Stimulated activated CD4-positive, alpha-beta T cell treated with anti-CD3 and anti-CD28 coated beads, Interleukin-4, amount 100 ng/mL, for 48 hours (primary cell): ENCODE measurements around the gene PSMC3.

ENCODE experiments used
- DNase-seq, 2 donors: peaks; one replicate each; pipeline ENCODE4 v3.0.0-alpha.2; 2020; ENCODE audit warnings: low read depth in 2 of 2

The PSMC3 gene

DNA sequence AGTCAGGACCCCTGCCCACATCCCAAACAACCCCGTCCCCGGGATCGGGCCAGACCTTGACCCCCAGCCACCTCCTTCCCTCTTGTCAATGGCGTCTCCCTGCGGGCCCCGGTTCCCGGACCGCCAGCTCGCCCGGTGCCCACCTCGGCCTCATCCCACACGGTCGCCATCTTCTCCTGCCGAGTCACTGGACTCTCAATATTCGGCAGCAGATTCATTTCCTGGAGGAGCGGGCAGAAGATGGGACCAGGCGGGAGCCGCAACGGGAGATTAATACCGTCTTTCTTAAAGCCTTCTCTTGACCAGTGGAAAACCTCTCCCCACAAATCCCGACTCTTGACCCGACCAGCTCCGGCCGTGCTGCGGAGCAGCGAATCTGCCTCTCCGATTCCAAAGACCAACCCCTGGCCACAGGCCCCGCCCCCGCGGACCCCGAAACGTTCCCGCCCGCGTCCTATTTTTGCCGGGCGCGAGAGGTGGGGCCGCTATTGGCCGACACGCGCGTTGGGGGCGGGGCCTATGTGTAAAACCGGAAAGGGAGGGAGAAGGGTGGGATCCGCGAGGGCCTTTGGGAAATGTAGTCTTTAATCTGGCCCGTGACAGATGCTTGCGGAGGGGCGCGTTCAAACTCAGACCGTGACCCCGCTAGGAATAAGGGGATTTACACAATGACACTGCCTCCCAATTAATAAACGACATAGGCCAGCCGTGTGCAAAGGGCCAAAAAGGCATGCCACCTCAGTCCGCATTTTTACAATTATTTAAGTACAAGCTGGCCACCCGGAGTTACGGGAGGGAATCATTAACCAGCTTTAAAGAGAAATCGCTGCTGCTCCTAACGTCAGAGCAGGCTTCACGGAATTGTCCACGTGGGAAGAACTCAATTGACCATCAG, at the start of gene PSMC3:
Gene PSMC3, minus strand, starts transcription at position 378 of the 895 bp plus-strand sequence. Its CDS starts 160 bp downstream, at position 218.
- DNase-seq: peak; percentile 99

DNA sequence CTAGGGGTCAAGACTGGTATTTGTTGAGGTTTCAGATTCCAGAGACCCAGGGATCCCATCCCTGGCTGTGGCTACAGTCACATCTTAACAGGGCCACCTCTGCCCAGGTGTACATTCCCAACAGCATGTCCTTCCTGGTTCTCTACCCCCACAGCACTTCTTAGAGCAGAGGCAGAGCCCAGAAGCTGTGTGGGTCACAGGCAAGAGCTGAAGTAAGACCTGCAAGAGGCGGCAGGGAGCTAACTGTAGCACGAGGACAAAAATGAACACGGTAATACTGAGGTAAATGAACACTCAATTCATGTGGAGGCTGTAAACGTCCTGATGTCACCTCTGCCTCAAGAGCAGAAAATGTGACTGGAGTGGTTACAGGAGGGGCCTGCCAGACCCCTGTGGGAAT, 44.4 kb upstream of the PSMC3 start:
- DNase-seq: no peak

DNA sequence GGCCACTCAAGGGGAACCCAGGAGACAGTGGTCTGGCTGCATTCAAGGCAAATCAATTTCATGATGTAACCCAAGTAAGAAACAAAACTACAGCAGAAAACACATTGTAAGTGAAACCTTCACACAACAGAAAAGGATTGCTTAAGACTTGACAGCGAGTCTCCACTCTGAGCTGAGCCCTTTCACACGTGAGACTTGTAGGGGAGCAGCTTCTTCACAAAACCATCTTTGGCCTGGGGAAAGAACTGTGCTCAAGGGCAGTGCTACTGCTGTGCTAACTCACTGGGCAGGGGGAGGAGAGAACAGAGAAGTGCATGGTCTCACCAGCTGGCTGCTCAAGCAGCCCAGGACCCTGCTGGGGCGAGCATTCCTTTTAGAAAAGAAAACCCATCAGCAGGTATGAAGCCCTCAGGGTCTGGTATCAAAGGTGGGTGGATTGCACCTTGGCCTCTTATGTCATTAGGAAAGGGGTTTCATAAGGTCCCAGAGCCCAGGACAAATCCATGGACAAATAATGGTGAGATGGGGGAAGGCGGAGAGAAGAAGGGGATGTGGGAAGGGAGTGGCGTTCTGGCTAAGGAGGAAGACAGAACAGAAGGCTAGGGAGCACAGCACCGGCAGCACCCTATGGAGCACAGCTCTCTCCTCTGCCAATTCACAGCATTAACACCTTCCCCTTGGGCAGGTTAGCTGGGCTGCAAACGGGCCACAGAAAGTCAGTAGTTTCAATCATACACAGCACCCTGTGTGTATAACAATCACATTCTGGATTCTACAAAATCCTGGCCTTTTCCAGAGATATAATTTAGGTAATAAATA, 43.3 kb upstream of the PSMC3 start:
- no peak for DNase-seq

DNA sequence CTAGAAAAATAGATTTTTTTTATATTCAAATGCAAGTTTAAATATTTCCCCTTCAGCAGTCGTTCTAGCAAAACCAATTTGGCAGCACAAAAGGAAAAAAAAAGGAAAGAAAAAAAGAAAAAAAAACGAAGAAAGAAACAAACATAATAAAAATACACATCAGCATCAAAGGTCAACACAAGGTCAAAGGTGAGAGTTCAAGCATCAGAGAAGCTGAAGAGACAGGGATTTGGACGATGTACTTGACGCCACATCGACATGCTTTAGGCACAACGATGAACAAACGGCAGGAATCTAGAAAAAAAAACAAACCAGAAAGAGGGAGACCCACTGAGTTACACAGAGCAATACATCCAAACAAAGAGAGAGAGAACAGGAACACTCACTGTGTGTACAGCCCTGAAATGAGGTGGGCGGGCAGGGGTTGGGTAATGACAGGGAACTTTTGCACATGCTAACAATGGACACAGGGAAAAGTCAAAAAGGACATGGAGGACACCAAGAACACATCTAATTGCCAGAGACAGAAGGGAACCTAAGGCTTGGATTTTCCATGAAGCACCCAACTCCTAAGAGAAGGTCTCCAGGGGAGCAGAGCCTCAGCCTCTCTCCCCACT, 42.5 kb upstream of the PSMC3 start:
- no peak for DNase-seq

DNA sequence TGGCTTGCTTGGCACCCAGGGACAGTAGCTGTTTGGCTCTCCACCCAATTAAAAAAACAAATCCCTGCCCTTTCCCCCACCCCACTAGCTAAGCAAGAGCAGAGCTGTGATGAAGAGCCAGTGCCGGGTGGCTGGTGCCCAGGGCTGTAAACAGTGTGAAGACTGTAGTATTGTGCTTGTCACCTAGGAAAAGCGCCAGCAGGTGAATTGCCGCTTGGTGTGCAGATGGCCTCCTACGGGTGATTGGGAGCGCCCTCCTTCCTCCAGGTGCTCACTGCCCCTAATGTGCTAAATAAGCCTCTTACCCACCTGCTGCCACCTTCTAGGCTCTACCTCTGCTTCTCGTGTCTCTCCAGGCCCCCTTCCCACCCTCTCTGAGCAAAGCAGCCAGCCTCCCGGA, 41.1 kb upstream of the PSMC3 start:
- DNase-seq: no peak

DNA sequence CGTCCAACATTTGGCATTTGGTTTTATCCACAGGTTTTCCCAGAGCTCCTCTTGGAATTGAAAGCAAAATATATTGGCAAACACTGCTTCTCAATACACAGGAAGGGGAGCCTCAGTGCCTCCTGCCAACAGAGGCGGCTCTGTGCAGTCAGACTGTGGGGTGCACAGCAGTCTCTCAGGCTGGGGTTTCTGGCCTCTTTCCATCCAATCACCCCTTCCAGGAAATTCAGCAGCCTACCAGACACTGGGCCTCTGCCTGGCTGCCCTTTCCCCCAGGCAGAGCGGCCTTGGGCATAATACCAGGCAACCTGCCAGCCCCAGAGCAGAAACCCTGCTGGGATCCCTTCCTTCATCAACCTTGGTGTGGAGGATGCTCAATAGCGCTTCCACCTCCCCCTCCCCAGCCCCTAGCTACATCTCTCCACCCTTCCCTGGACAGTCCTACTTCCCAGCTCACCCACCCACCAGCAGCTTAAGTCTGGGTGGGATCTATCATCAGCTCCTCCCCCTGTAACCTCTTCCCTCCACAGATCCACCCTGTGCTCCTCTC, 40.5 kb upstream of the PSMC3 start:
- no peak for DNase-seq

DNA sequence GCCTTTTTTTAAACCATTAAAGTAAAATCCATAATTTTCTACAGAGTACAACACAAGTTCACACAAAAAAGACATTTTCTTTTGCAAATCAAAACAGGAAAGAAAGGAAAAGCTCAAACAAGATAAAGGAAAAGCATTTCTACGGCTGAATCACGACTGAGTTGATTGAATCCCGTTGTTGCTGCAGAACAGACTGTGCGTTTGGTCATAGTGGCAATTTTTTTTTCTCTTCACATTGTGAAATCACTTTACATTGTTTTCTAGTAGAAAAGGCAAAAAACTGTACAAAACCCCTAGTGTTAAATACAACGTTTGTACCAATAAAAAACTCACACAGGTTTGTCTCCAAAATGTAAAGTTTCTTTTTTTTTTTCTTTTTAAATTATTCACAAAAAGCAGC, 40.0 kb upstream of the PSMC3 start:
- no peak for DNase-seq

DNA sequence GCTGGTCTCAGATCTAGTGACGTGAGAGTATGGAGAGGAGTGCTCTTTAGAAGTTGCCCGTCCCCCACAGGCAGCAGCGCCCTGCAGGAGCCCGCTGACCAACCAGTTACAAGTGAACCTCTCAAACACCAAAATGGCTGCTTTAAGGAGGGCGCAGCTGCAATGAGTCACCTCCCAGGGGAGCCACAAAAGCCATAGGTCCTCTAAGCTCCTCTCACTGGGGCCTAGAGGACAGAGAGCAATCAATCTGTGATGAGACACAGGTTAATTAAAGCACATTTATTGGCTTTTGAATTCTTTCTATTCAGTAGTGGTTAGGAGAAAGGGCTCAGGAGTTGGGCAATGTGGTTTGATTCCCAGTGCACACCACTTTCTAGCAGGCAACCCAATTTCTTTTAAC, 38.2 kb upstream of the PSMC3 start:
- DNase-seq: no peak

DNA sequence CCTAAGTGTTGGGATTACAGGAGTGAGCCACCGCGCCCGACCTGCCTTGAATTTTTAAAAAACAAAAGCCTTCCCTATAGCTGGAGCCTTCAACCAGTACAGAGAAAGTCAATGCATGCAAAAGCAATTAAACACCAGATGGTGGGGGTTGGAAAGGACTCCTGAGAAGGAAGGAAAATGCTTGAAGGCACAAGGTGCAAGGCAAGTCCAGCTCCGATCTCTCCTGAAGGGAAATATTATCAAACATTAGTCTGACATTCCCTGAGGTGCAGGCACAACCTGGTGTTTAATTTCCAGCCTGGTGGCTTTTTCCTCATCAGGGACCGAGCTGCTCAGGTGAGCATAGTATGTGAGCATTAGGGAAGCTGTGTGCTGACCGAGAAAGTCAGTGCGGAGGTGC, 35.6 kb upstream of the PSMC3 start:
- DNase-seq: no peak

DNA sequence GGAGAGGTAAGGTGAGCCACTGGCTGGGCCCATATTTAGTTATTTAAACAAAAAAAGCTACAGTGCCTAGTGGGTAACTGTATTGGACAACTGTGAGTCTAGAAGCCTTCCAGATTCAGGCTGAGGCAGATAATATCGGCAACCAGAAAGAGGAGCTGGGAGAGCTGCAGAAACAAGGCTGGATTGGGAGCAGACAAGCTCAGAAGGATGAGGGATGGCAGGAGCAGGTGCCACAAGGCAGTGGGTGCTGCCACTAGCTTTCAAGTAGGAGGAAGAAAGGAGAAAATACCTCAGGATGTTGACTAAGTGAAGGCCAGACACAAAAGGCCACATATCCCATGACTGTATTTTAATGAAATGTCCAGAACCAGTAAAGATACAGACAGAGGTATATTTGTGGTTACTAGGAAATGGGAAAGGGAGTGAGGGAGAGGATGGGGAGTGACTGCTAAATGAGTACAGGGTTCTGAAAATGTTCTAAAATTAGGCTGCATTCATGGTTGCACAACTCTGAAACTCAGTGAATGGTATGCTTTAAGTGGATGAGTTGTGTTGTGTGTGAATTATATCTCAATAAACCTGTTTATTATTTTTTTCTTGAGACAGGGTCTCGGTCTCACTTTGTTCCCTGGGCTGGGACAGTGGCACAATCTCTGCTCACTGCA, 34.5 kb upstream of the PSMC3 start:
- DNase-seq: no peak

DNA sequence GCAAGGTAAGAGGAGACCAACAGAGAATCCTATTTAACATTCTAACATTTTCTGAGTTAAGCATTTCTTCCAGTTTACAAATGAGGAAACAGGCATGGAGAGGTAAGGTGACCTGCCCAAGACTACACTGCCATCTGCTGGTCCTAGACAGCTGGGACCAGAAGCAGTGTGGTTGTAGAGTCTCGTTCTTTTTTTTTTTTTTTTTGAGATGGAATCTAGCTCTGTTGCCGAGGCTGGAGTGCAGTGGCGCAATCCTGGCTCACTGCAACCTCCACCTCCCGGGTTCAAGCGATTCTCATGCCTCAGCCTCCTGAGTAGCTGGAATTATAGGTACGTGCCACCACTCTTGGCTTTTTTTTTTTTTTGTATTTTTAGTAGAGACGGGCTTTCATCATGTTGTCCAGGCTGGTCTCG, 28.0 kb upstream of the PSMC3 start:
- DNase-seq: peak; percentile 29 to 56

DNA sequence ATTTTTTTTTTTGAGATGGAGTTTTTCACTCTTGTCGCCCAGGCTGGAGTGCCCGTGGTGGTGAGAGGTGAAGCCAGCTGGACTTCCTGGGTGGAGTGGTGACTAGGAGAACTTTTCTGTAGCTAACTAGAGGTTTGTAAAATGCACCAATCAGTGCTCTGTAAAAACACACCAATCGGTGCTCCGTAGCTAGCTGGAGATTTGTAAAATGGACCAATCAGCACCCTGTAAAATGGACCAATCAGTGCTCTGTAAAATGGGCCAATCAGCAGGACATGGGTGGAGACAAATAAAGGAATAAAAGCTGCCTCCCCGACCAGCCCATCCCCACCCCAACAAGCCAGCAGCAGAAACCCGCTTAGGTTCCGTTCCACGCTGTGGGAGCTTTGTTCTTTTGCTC, 27.1 kb upstream of the PSMC3 start:
- no peak for DNase-seq

DNA sequence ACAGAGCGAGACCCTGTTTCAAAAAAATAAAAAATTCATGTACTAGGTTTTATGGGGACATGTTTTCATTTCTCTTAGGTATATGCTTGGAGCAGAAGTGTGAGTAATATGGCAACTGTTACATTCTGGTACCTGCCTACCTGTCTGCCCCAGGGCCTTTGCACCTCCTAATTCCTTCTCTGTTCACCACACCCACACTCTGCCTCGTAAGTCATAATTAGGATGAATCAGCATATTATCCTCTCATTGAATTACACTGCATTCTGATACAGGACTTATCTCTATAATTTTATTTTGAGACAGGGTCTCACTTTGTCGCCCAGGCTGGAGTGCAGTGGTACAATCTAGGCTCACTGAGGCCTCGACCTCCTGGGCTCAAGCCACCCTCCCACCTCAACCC, 25.8 kb upstream of the PSMC3 start:
- no peak for DNase-seq

DNA sequence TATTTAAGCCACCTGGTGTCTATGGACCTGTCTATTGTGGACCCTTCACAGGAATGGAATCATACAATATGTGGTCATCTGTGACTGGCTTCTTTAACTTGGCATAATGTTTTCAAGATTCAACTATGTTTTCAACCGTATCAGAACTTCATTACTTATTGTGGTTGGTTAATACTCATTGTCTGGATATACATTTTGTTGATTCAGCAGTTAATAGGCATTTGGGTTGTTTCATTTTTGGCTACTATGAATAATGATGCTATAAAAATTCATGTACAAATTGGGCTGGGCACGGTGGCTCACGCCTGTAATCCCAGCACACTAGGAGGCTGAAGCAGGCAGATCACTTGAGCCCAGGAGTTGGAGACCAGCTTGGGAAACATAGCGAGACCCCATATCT, 25.2 kb upstream of the PSMC3 start:
- no peak for DNase-seq

DNA sequence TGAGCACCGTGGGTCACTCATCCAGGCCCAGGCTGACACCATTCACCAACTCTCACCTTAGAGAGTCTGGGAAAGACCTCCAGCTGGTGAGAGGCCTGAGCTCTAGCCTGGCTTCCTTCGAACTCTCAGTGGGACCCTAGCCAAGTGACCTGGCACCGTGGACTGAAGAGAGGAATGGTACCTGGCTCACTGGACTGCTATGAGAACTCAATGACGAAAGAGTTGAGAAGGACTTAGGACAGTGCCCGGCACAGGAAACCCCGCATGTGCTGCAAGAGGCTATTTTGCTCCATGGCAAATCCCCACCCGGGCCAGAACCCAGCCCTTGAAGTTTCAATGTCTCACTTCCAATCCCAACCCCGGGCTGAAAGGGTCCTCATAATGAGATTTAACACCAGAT, 23.3 kb upstream of the PSMC3 start:
- DNase-seq: no peak

DNA sequence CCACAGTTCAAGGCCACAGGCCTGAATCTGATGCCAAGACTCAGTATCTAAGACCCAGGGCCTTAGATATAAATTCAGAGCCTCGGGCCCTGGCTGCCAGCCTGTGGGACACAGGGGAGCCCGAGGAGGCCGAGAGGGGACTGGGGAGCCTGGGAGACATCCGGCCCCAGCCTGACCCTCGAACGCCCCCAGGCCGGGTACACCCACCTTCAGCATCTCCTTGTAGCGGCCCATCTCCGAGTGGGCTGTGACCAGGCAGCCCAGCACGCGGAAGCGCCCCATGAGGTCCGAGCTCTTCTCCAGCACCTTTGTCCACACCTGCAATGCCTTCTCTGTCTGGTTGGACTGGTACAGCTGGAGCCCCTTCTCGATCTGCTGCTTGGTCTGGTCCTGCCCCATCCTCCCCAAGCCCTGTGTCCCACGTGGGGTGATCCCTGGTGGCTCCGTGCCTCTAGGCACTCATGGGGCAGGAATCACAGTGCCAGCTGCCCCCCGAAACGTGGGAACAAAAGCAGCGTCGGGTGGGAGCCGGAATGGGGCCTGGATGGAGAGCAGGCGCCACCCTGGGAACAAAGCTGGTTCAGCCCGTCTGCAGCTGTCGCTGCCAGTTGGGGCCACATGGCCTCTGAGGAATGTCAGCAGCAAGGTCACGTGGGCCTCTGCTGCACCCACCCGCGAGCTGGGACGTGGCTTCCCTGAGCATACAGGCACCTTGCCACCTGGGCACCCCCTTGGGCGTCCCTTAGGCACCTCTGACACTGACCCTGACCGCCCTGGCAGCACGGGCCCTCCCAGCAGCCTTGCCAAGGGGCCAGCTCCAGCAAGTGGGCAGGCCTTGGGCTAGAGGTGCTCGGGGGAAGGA, 22.6 kb upstream of the PSMC3 start, which contains the start of gene RAPSN:
Gene RAPSN, minus strand, starts transcription at position 571 of the 862 bp plus-strand sequence. Its CDS starts 172 bp downstream, at position 399.
- no peak for DNase-seq

DNA sequence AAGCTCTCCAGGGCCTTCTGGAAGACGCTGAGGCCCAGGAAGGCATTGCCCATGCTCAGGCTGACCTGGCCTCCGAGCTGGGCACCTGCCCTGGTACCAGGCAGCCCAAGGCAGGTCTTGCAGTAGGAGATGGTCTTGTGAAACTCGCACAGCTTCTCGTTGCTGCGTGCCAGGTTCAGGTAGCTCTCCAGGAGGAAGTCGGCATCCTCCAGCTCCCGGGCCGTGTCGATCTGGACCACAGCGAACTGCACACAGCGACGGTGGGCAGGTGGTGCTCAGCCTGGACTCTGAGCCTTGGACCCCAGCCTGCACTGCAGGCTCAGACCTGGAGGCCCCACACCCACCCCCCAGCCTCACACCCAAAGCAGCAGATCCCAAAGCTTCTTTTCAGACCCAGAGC, 21.7 kb upstream of the PSMC3 start:
- no peak for DNase-seq

DNA sequence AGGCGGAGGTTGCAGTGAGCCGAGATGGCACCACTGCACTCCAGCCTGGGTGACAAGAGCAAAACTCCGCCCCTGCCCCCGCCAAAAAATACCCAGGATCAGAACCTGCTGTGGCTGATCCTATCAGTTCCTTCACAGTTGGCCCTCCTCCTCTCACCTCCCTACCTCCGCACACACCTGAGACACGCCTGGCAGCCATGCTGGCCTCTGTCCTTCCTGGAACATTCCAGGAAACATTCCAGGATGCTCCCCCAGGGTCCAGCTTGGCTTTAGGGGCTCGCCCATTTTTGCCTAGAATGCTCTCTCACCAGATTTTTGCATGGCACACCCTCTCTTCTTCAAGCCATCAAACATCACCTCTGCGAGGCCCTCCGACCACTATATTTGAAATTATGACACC, 20.6 kb upstream of the PSMC3 start:
- no peak for DNase-seq

DNA sequence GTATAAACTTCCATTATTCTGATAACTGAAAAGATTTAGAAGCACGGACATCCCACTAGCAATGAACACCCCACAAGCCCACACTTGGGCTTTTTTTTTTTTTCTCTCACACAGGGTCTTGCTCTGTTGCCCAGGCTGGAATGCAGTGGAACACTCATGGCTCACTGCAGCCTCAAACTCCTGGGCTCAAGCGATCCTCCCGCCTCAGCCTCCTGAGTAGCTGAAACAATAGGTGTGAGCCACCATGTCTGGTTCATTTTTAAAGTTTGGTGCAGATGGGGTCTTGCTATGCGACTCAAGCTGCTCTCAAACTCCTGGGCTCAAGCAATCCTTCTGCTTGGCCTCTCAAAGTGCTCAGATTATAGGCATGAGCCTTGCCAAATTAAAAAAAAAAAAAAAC, 19.6 kb upstream of the PSMC3 start:
- DNase-seq: no peak

DNA sequence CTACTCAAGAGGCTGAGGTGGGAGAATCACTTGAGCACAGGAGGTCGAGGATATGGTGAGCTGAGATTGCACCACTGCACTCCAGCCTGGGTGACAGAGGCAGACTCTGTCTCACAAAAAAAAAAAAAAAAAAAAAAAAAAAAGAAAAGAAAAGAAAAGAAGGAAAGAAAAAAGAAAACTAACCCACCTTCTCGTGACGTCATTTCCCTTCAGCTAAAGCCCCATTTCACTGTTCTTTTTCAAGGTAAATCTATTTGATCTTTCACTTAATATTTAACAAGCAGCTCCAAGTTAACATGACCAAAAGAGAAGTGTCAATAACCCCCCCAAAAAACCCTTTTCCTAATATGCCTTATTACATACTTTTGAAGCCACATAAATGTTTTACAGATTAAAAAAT, 17.6 kb upstream of the PSMC3 start:
- no peak for DNase-seq
